ENCODE measurements around the gene KCNN1.
"Not testable (repeated sequence)": the region's sequence is repeated elsewhere in the genome, so short reads cannot be mapped to it uniquely, and the experiment has no call there.

The KCNN1 gene

GRCh38 chr19:17969096-17969792 lies 2.3 kb downstream of the KCNN1 start:
- DNase-seq: no peak

- DNase-seq: no peak
Observed at GRCh38 chr19:17972230-17972629, 5.3 kb downstream of the KCNN1 start.

- no peak for DNase-seq
Observed at GRCh38 chr19:17973759-17974158, 6.9 kb downstream of the KCNN1 start.

- no peak for DNase-seq
Observed at GRCh38 chr19:17974551-17974950, 7.6 kb downstream of the KCNN1 start.

- DNase-seq: no peak
Observed at GRCh38 chr19:17975032-17975431, 8.1 kb downstream of the KCNN1 start.

GRCh38 chr19:17977021-17977420 lies 10.1 kb downstream of the KCNN1 start:
- no peak for DNase-seq

GRCh38 chr19:17977488-17977887 lies 10.6 kb downstream of the KCNN1 start:
- no peak for DNase-seq

- DNase-seq: no peak
Observed at GRCh38 chr19:17981611-17982010, 14.7 kb downstream of the KCNN1 start.

GRCh38 chr19:17982430-17982829 lies 15.5 kb downstream of the KCNN1 start:
- no peak for DNase-seq

GRCh38 chr19:17985037-17985818 lies 18.3 kb downstream of the KCNN1 start:
- no peak for DNase-seq

GRCh38 chr19:17986569-17986968 lies 19.7 kb downstream of the KCNN1 start:
- not testable (repeated sequence) for DNase-seq

GRCh38 chr19:17988161-17988560 lies 21.3 kb downstream of the KCNN1 start:
- DNase-seq: no peak

GRCh38 chr19:17989425-17990094 lies 22.7 kb downstream of the KCNN1 start:
- DNase-seq: no peak

- no peak for DNase-seq
Observed at GRCh38 chr19:17993076-17993813, 26.3 kb downstream of the KCNN1 start.

- DNase-seq: peak; percentile 87
Observed at GRCh38 chr19:17996826-17997316, 30.0 kb downstream of the KCNN1 start.

GRCh38 chr19:17997969-17998826 lies 31.3 kb downstream of the KCNN1 start:
- no peak for DNase-seq

- DNase-seq: no peak
Observed at GRCh38 chr19:17998827-17999150, 31.9 kb downstream of the KCNN1 start.

- no peak for DNase-seq
Observed at GRCh38 chr19:17999684-18000479, 33.0 kb downstream of the KCNN1 start.

GRCh38 chr19:18000480-18000914 lies 33.6 kb downstream of the KCNN1 start:
- no peak for DNase-seq

GRCh38 chr19:18000915-18001776 lies 34.2 kb downstream of the KCNN1 start:
- DNase-seq: peak; percentile 93

All from activated gamma-delta T cell treated with Interleukin-2 at 50 U/mL for 16 hours (primary cell).